ENCODE results near the gene GARNL3. TPM values are rescaled to one million over a fixed set of nuclear protein-coding genes. Genes with fewer than 3 reads are reported as not detected.

GARNL3 gene
- total RNA-seq, 1 experiment from 2014 or later: 5.6 TPM

- no peak for DNase-seq (ENCODE audit: extremely low read depth, low read depth)
These were observed 158.2 kb downstream of the GARNL3 start for GRCh38 chr9:127422787-127423186.

GRCh38 chr9:127423476-127423933, 158.9 kb downstream of the GARNL3 start:
- no peak for DNase-seq (ENCODE audit: extremely low read depth, low read depth)

GRCh38 chr9:127423934-127424675, 159.5 kb downstream of the GARNL3 start, which contains the start of gene ZNF79:
TSS of gene ZNF79 (plus strand) at chr9:127424382. CDS start at chr9:127424788, 406 bp downstream.
- peak; percentile 90 for DNase-seq (ENCODE audit: extremely low read depth, low read depth)

GRCh38 chr9:127424676-127424999, 160.1 kb downstream of the GARNL3 start:
- DNase-seq (ENCODE audit: extremely low read depth, low read depth): no peak

GRCh38 chr9:127426756-127427155, 162.2 kb downstream of the GARNL3 start:
- no peak for DNase-seq (ENCODE audit: extremely low read depth, low read depth)

GRCh38 chr9:127428348-127428747, 163.8 kb downstream of the GARNL3 start:
- no peak for DNase-seq (ENCODE audit: extremely low read depth, low read depth)

- no peak for DNase-seq (ENCODE audit: extremely low read depth, low read depth)
These were observed 165.8 kb downstream of the GARNL3 start for GRCh38 chr9:127430415-127430814.

GRCh38 chr9:127437497-127438264, 173.1 kb downstream of the GARNL3 start:
- DNase-seq (ENCODE audit: extremely low read depth, low read depth): no peak

- no peak for DNase-seq (ENCODE audit: extremely low read depth, low read depth)
These were observed 173.8 kb downstream of the GARNL3 start for GRCh38 chr9:127438394-127438793.

Other genes with a start within 250 kb of the GARNL3 start
- gene ANGPTL2, start 142.1 kb upstream of the GARNL3 start, total RNA-seq (2014; rRNA removed; shearing (Covaris generic)): 0.27 TPM in 1 of 2 replicates, not detected in the other
- gene SLC2A8, start 132.4 kb downstream of the GARNL3 start, total RNA-seq (2014; rRNA removed; shearing (Covaris generic)): 8.0 and 8.6 TPM in 2 replicates
- gene ZNF79, start 159.6 kb downstream of the GARNL3 start, total RNA-seq (2014; rRNA removed; shearing (Covaris generic)): 6.0 and 7.9 TPM in 2 replicates
- gene RPL12, start 186.6 kb downstream of the GARNL3 start, total RNA-seq (2014; rRNA removed; shearing (Covaris generic)): 4,046 and 4,221 TPM in 2 replicates
- 16.1 and 19.0 TPM in 2 replicates for gene LRSAM1, start 186.7 kb downstream of the GARNL3 start, total RNA-seq (2014; rRNA removed; shearing (Covaris generic))